HL-60/S4 (cell line): Measurements from ENCODE around the gene KLF15.

ENCODE experiments used
- in situ Hi-C: fragments of 300-500 bp; cut with MboI; formaldehyde crosslinking; loops from 2 replicates; pipeline ENCODE4 v1.14.3; 2022; ENCODE audit warnings: low sequenced_read_pairs

The KLF15 gene

DNA sequence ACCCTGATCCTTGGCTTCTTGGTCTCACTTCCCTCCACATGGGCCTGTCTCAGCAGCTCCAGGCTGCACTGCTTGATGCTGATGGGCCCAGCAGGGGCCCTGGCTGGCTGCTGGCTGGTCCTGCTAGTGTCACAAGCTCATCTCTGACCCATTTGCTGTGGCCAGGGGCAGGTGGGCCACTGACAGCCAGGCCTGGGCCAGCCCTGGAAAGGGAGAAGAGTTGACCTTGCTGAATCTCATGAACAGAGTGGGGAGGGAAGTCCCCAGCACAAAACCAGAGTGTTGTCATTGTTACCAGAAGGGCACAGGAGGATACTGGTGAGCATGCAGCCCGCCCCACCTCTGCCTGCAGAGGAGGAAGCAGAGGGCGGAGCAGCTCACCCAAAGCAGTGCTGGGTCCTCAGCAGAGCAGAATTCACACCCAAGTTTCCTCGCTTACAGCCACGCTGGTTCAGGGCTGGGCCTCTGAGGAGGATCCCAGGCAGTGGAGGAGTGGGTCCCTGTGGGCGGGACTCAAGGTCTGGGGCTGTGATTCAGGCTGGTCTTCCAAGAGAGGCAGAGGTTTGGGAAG lies 7.6 kb upstream of the KLF15 start:
- in situ Hi-C loops: no loop called here

GRCh38 chr3:126364130-126364695 lies 7.0 kb upstream of the KLF15 start:
- in situ Hi-C loops: no loop called here

GRCh38 chr3:126361211-126361610 lies 4.0 kb upstream of the KLF15 start:
- in situ Hi-C loops: no loop called here

GRCh38 chr3:126360714-126361060 lies 3.5 kb upstream of the KLF15 start:
- in situ Hi-C loops: no loop called here

DNA sequence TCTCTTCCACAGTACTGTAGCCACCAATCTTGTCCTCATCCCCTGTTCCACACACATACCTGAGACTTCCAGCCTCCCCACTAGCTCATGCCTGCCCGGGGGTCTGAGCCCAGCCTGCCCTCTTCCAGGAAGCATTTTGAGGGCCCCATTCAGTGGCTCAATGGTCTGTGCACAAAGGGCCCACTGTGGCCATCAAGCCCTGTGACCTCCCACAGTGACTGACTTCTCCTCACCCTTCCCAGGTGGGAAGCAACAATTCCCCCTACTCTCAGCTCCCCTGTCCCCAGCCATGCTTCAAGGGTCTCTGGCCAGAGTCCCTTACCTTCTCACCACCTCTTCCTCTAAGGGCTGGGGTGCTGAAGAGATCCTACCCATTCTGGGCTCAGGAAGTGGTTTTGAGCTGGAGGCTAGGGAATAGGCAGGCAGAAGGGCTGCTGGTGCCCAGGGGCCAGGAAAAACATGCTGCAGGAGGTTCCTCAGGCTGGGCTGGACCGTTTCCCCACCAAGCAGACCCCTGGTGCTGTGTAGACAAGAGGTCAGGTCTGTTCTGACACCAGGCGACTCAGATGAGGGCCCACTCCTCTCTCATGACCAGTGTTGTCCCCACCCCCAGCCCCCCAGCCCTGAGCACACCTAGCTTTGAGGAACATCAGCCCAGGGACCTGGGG lies 3.0 kb upstream of the KLF15 start:
- in situ Hi-C loops: no loop called here

DNA sequence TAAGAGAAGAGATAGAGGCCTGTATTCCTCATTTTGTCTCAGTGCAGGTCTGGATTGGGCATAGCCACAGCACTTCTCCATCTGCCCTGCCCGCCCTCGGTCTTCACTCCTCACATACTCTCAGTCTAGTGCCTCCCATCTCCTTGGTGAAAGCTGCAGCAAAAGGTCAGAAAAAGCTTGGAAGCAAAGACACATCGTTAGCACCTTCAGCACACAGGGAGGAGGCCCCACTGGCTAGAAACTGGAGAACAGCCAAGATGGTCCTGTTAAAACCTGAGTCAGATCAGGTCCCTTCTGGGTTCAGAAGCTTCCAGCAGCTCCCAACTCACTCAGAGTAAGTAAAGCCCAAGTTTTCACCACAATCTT lies 1.6 kb upstream of the KLF15 start:
- in situ Hi-C loops: no loop called here

DNA sequence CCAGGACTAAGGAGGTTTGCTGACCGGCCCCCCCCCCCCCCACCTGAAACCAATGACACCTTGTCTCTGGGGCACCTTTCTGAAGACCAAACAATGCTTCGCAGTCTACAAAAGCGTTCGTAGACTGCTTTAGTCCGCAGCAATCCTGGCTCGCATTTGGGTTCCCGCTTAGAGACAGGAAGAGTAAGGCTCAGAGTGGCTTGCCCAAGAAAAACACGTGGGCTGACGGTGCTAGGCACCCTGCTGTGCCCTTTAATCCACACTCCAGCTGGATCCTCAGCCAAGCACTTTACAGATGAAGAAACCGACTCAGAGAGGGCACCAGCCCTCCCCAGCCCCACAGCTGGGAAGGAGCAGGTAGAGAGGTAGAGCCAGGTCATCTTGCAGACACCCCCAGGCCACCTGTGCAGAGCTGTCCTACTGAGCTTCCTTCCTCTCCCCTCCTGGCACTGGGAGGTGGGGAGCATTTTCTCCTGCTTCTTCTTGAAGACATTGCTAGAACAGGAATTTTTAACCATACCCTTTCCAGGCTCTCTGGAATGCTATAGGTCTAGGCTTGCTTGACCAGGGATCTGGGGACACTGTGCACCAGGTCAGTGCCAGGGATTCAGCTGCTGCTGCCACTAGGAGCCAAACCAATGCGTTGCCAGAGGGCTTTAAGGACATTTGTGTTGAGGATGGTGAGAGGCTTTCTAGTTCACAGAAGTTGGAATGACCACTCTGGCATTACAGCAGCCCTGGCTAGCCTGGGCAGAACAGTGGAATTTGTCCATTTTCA lies 1.0 kb upstream of the KLF15 start:
- in situ Hi-C loops: no loop called here

- in situ Hi-C loops: no loop called here
Observed at GRCh38 chr3:126356373-126357264, 589 bp downstream of the KLF15 start.

DNA sequence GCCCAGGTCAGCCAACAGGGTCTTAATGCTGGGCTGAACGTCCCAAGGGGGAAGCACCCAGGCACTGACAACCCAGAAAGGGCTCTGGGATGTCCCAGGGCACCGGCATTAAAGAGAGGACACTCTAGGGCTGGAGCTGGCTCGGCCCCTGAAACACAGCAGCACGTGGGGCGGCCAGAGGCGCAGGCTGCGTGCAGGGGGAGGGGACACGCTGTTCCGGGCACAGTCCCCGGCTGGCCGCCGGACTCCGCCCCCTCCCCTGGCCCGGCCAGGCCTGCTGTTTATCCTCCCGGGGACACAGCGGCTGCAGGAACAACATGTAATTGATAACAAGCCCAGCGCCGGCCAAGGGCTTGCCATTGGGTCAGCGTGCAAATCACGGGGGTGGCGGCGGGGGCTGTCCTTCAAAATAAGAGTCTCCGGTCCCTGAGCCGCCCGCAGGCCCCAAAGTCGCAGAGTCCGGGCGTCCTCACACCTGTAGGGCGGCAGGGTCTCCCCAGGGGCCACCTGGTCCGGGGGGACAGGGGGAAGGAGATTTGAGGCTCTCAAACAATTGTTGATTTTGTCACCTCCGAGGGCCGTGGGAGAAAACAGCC lies 1.3 kb downstream of the KLF15 start:
- in situ Hi-C loops: no loop called here

DNA sequence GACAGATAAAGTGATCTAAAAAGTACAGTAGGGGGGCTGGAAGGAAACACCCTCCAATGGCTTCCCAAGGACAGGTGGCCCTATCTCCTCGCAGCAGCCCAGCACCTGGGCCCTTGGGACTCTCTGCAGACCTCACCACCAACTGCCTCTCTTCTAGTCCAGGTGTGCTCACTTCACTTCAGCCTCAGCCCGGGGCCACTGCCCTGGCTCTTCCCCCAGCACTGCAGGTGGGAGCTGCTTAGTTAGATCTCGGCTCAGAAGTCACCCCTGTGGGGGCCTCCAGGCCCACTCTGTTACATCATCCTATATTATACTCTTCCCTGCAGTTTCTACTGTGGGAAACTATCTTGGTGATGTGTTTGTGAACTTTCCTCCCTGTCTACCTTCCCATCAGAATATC lies 2.0 kb downstream of the KLF15 start:
- in situ Hi-C loops: no loop called here

GRCh38 chr3:126354776-126355175 lies 2.4 kb downstream of the KLF15 start:
- in situ Hi-C loops: no loop called here

- in situ Hi-C loops: no loop called here
Observed at GRCh38 chr3:126353694-126354321, 3.4 kb downstream of the KLF15 start.

GRCh38 chr3:126352476-126353454 lies 4.4 kb downstream of the KLF15 start:
- in situ Hi-C loops: no loop called here

DNA sequence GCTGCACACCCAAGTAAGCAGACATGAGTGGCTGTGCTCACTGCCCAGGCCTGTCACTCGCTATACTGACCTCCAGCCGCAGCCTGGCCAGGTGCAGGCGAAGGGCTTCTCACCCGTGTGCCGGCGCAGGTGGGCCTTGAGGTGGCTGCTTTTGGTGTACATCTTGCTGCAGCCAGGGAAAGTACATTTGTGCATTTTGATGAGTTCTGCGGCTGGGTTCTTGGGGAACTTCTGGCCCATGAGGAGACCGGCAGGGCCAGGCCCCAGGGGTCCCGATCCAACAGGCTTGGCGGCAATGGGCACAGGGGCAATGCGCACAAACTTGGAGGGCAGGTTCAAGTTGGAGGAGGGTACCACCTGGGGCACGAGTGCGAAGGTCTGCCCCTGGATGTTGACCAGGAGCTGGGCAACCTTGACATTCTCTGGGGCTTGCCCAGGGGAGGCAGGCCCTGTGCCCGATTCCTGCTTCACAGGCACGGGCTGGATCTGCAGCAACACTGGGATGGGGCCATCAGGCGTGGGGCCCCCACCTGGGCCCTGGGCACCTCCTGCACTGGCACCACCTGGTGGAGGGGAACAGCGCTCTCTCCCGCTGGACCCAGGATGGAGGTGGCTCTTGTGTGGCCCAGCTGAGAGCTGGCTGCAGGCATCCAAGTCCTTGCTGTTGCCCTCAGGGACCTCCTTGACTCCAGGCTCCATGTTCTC lies 5.3 kb downstream of the KLF15 start:
- in situ Hi-C loops: no loop called here

- in situ Hi-C loops: no loop called here
Observed at GRCh38 chr3:126351086-126351770, 6.0 kb downstream of the KLF15 start.

GRCh38 chr3:126350502-126351085 lies 6.6 kb downstream of the KLF15 start:
- in situ Hi-C loops: no loop called here
